ENCODE measurements around the gene SUN1.

The SUN1 gene

GRCh38 chr7:805261-805660 lies 27.0 kb upstream of the SUN1 start:
- in situ Hi-C loops (cut with HindIII; ENCODE audit: low sequenced_read_pairs), result no loop called here

GRCh38 chr7:815284-816216 lies 16.7 kb upstream of the SUN1 start:
- peak overlapping the region; percentile 52 for H3K4me3 ChIP-seq (ENCODE audit: low read depth, low read length)
- DNase-seq (ENCODE audit: low read depth), result no peak
- TF ChIP-seq CTCF (IDR thresholded peaks at IDR 0.05; ENCODE audit: low read depth, low read length, missing control alignments), result no peak
- in situ Hi-C loops (cut with HindIII; ENCODE audit: low sequenced_read_pairs), result no loop called here

More at GRCh38 chr7:805261-805660, 27.0 kb upstream of the SUN1 start:
- DNase-seq (ENCODE audit: low read depth), result no peak
- H3K4me3 ChIP-seq (ENCODE audit: low read depth, low read length), result no peak overlapping the region
- no peak for TF ChIP-seq CTCF (IDR thresholded peaks at IDR 0.05; ENCODE audit: low read depth, low read length, missing control alignments)

- in situ Hi-C loops (cut with HindIII; ENCODE audit: low sequenced_read_pairs), result no loop called here
- peak overlapping the region; percentile 77 for H3K4me3 ChIP-seq (ENCODE audit: low read depth, low read length)
- TF ChIP-seq CTCF (IDR thresholded peaks at IDR 0.05; ENCODE audit: low read depth, low read length, missing control alignments), result no peak
- DNase-seq (ENCODE audit: low read depth), result peak; percentile 95
Observed at GRCh38 chr7:816300-816750, 16.0 kb upstream of the SUN1 start.

- in situ Hi-C loops (cut with HindIII; ENCODE audit: low sequenced_read_pairs), result no loop called here
- TF ChIP-seq CTCF (IDR thresholded peaks at IDR 0.05; ENCODE audit: low read depth, low read length, missing control alignments), result no peak
- H3K4me3 ChIP-seq (ENCODE audit: low read depth, low read length), result peak overlapping the region; percentile 77
- DNase-seq (ENCODE audit: low read depth), result no peak
Observed at GRCh38 chr7:816751-817671, 15.3 kb upstream of the SUN1 start.

GRCh38 chr7:818031-818699 lies 14.1 kb upstream of the SUN1 start:
- TF ChIP-seq CTCF (IDR thresholded peaks at IDR 0.05; ENCODE audit: low read depth, low read length, missing control alignments), result peak; percentile 11
- H3K4me3 ChIP-seq (ENCODE audit: low read depth, low read length), result no peak overlapping the region
- peak; percentile 57 for DNase-seq (ENCODE audit: low read depth)
- in situ Hi-C loops (cut with HindIII; ENCODE audit: low sequenced_read_pairs), result no loop called here

- in situ Hi-C loops (cut with HindIII; ENCODE audit: low sequenced_read_pairs), result no loop called here
- TF ChIP-seq CTCF (IDR thresholded peaks at IDR 0.05; ENCODE audit: low read depth, low read length, missing control alignments), result no peak
- no peak for DNase-seq (ENCODE audit: low read depth)
- no peak overlapping the region for H3K4me3 ChIP-seq (ENCODE audit: low read depth, low read length)
Observed at GRCh38 chr7:820341-820740, 11.9 kb upstream of the SUN1 start.

Measured in astrocyte of the cerebellum (primary cell).